ENCODE measurements around the gene RIMS4.

RIMS4 gene

DNA sequence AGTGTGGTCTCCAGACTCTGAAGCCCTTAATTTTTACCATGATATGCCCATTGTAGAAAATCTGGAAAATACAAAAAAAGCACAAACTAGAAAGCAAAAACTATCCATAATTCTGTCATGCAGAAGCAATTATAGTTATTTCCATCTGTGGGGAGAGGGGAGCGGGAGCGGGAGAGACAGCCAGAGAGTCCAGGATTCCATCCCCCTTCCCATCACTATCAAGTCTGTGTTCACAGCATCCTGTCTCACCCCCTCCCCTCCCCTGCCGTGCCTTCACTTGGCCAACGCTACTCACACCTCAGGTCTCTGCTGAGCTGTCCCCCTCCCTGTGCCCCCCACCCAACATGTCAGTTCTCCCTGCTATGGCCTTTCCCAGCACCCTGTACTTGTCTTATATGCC lies 14.5 kb downstream of the RIMS4 start:
- no peak overlapping the region for H3K4me3 ChIP-seq (replicated peaks; ENCODE audit: insufficient read depth, low read length)
- H3K27ac ChIP-seq (replicated peaks) = no peak overlapping the region
- peaks cover 2% of the 10 kb centered on the region for H3K27me3 ChIP-seq (ENCODE audit: insufficient read depth, poor library complexity, severe bottlenecking)
- DNase-seq (ENCODE audit: low read depth in 1 of 2, low spot score in 1 of 2) = no peak
- no peak for TF ChIP-seq POLR2AphosphoS5 (IDR thresholded peaks at IDR 0.05; ENCODE audit: low read depth)

- peak in 1 of 2 experiments; percentile 20 for DNase-seq (ENCODE audit: low read depth in 1 of 2, low spot score in 1 of 2)
- Histone ChIP-seq H3K27ac (replicated peaks) (no peak overlapping the region), H3K27me3 (ENCODE audit: insufficient read depth, poor library complexity, severe bottlenecking) (peaks cover 2% of the 10 kb centered on the region), H3K4me3 (replicated peaks; ENCODE audit: insufficient read depth, low read length) (no peak overlapping the region)
- TF ChIP-seq GABPA (IDR thresholded peaks at IDR 0.05; ENCODE audit: low read depth) (no peak), REST (IDR thresholded peaks at IDR 0.05; ENCODE audit: insufficient replicate concordance, low read depth) (no peak), SPI1 (IDR thresholded peaks at IDR 0.05; ENCODE audit: borderline replicate concordance, low read depth) (no peak), POLR2AphosphoS5 (IDR thresholded peaks at IDR 0.05; ENCODE audit: low read depth) (no peak)
- TF ChIP-seq, protein P1, sequence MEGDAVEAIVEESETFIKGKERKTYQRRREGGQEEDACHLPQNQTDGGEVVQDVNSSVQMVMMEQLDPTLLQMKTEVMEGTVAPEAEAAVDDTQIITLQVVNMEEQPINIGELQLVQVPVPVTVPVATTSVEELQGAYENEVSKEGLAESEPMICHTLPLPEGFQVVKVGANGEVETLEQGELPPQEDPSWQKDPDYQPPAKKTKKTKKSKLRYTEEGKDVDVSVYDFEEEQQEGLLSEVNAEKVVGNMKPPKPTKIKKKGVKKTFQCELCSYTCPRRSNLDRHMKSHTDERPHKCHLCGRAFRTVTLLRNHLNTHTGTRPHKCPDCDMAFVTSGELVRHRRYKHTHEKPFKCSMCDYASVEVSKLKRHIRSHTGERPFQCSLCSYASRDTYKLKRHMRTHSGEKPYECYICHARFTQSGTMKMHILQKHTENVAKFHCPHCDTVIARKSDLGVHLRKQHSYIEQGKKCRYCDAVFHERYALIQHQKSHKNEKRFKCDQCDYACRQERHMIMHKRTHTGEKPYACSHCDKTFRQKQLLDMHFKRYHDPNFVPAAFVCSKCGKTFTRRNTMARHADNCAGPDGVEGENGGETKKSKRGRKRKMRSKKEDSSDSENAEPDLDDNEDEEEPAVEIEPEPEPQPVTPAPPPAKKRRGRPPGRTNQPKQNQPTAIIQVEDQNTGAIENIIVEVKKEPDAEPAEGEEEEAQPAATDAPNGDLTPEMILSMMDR (IDR thresholded peaks at IDR 0.05; ENCODE audit: insufficient read depth, low read length) = no peak
Measured at GRCh38 chr20:44792796-44793195, 17.6 kb downstream of the RIMS4 start.

DNA sequence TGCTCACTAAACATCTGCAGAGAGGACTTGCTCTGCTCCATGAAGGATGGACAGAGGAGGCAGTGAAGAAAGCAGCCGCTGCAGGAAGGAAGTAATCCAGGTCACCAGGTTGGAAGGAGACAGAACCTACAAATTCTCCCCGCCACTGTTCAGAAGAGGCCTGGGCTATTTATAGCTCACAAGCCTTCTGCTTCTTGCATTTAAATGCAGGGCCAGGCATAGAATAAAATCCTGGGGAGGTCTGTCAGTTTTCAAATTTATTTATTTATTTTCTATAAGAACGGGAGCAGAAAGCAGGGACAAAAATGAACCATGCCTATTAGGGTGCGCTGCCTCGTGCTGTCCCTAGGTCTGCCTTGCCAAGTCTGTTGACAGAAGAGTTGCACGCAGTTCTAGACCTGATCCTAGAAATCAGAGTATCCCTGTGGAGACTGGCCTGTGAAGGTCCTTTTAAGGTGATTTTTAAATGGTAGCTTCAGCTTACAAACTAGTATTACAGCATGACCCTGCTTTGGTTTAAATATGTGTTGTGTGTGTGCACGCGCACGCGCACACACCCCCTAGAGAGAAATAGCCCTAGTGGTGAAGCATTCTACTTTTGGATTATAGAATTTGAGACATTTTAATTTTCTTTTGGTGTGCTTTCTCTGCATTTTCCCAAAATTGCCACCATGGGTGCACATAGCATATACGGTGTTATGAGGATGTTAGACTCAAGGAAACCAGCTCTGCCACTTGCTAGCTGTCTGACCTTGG lies 19.5 kb downstream of the RIMS4 start:
- no peak for TF ChIP-seq SPI1 (IDR thresholded peaks at IDR 0.05; ENCODE audit: borderline replicate concordance, low read depth)
- TF ChIP-seq, protein P1 (IDR thresholded peaks at IDR 0.05; ENCODE audit: insufficient read depth, low read length) = no peak
- no peak for DNase-seq (ENCODE audit: low read depth in 1 of 2, low spot score in 1 of 2)
- Histone ChIP-seq H3K4me3 (replicated peaks; ENCODE audit: insufficient read depth, low read length) (no peak overlapping the region), H3K27me3 (ENCODE audit: insufficient read depth, poor library complexity, severe bottlenecking) (peaks cover 2% of the 10 kb centered on the region), H3K27ac (replicated peaks) (no peak overlapping the region)

DNA sequence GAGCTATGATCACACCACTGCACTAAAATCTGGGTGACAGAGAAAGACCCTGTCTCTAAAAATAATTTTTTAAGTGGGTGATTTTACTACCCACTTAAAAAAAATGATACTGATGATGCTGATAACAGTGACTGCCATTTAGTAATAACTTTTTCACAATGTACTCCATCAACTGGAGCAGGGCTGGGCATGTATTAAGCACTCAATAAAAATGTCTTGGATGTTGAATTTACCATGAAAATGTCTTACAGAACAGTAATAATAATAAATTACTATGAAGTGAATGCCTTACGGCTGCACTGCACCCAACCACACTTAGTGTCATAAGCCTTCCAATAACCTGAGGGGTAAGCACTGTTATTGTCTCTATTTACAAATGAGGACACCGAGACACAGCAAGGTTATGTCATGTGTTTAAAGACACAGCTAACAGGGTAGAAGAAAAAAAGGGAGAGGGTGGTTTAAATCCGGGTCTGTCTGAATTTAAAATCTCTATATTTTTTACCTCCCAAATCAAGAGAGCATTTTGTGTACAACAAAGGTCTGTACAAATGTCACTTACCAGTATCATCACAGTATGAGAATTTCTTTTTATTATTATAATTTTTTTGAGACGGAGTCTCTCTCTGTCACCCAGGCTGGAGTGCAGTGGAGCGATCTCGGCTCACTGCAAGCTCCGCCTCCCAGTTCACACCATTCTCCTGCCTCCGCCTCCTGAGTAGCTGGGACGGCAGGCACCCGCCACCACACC lies 21.5 kb downstream of the RIMS4 start:
- TF ChIP-seq POLR2AphosphoS5 (IDR thresholded peaks at IDR 0.05; ENCODE audit: low read depth) = no peak
- DNase-seq (ENCODE audit: low read depth in 1 of 2, low spot score in 1 of 2) = no peak
- H3K4me3 ChIP-seq (replicated peaks; ENCODE audit: insufficient read depth, low read length) = no peak overlapping the region
- H3K27ac ChIP-seq (replicated peaks) = no peak overlapping the region
- peaks cover 2% of the 10 kb centered on the region for H3K27me3 ChIP-seq (ENCODE audit: insufficient read depth, poor library complexity, severe bottlenecking)

DNA sequence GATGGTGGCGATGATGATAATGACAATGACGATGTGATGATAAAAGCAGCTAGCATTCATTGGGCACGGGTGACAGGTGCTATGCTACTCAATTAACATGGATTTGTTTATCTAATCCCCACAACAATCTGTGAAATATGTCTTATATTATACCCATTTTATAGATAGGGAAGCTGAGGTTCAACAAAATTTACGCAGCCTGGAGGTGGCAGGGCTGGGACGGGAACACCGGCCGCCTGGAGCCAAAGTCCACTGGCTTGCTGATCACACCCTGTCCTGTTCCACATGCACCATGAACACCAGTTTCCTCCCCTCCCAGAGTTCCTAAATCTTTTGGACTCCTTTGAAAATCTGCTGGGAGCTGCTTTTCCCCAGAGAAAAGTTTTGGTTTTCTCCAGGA lies 23.0 kb downstream of the RIMS4 start:
- TF ChIP-seq GABPA (IDR thresholded peaks at IDR 0.05; ENCODE audit: low read depth) = no peak
- no peak for TF ChIP-seq SPI1 (IDR thresholded peaks at IDR 0.05; ENCODE audit: borderline replicate concordance, low read depth)
- no peak for TF ChIP-seq REST (IDR thresholded peaks at IDR 0.05; ENCODE audit: insufficient replicate concordance, low read depth)
- TF ChIP-seq POLR2AphosphoS5 (IDR thresholded peaks at IDR 0.05; ENCODE audit: low read depth) = no peak
- TF ChIP-seq, protein P1 (IDR thresholded peaks at IDR 0.05; ENCODE audit: insufficient read depth, low read length) = no peak
- no peak overlapping the region for H3K27ac ChIP-seq (replicated peaks)
- no peak for DNase-seq (ENCODE audit: low read depth in 1 of 2, low spot score in 1 of 2)
- H3K27me3 ChIP-seq (ENCODE audit: insufficient read depth, poor library complexity, severe bottlenecking) = peaks cover 2% of the 10 kb centered on the region
- H3K4me3 ChIP-seq (replicated peaks; ENCODE audit: insufficient read depth, low read length) = no peak overlapping the region

Measured in HL-60 (cell line).